Endothelial cell of umbilical vein (primary cell): ENCODE data around the gene FGF23.
A peak's percentile ranks its signal among the peaks of the same experiment; 100 is the strongest.

ENCODE experiments used
- POLR2A ChIP-seq: IDR thresholded peaks from 2 replicates; pipeline ENCODE4 v1.6.1; 2012; ENCODE audit warnings: low read depth, mild to moderate bottlenecking, control low read depth, low read length
- POLR2AphosphoS5 ChIP-seq: IDR thresholded peaks from 2 replicates; pipeline ENCODE4 v1.6.1; 2012; ENCODE audit warnings: low read depth, mild to moderate bottlenecking, control low read depth, low read length, moderate library complexity; ENCODE audit not compliant: insufficient read depth
- TF ChIP-seq, protein P1 (sequence below), 2 donors: IDR thresholded peaks; 1 replicate in 1 of 2; 2 replicates in 1 of 2; pipeline ENCODE4 v1.5.1; 2011; ENCODE audit warnings: low read length in 2 of 2, mild to moderate bottlenecking in 2 of 2, moderate library complexity in 2 of 2, control low read depth in 1 of 2, inconsistent platforms in 1 of 2, low read depth in 1 of 2; ENCODE audit not compliant: insufficient read depth in 1 of 2; ENCODE audit errors: extremely low read depth in 1 of 2
- TF ChIP-seq, protein P2 (sequence below): IDR thresholded peaks from 2 replicates; pipeline ENCODE4 v1.6.1; 2011; ENCODE audit not compliant: insufficient read depth, insufficient read length

- TF ChIP-seq, protein P1, sequence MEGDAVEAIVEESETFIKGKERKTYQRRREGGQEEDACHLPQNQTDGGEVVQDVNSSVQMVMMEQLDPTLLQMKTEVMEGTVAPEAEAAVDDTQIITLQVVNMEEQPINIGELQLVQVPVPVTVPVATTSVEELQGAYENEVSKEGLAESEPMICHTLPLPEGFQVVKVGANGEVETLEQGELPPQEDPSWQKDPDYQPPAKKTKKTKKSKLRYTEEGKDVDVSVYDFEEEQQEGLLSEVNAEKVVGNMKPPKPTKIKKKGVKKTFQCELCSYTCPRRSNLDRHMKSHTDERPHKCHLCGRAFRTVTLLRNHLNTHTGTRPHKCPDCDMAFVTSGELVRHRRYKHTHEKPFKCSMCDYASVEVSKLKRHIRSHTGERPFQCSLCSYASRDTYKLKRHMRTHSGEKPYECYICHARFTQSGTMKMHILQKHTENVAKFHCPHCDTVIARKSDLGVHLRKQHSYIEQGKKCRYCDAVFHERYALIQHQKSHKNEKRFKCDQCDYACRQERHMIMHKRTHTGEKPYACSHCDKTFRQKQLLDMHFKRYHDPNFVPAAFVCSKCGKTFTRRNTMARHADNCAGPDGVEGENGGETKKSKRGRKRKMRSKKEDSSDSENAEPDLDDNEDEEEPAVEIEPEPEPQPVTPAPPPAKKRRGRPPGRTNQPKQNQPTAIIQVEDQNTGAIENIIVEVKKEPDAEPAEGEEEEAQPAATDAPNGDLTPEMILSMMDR (IDR thresholded peaks at IDR 0.05; ENCODE audit: extremely low read depth in 1 of 2, insufficient read depth in 1 of 2, low read depth in 1 of 2, low read length in 2 of 2) = peak; percentile 42 to 47
- TF ChIP-seq POLR2A = peak; percentile 19
- TF ChIP-seq POLR2AphosphoS5 = no peak
- TF ChIP-seq, protein P2, sequence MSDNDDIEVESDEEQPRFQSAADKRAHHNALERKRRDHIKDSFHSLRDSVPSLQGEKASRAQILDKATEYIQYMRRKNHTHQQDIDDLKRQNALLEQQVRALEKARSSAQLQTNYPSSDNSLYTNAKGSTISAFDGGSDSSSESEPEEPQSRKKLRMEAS = no peak
Measured at GRCh38 chr12:4356041-4356327, 23.5 kb downstream of the FGF23 start.
